ENCODE measurements around the gene UCP3. TPM values are rescaled to one million over a fixed set of nuclear protein-coding genes. Genes with fewer than 3 reads are reported as not detected.

Gene UCP3
- total and polyA plus RNA-seq, 4 donors: 1.0 to 2.8 (median 1.8) TPM

- no peak for TF ChIP-seq CTCF (IDR thresholded peaks at IDR 0.05; ENCODE audit: control extremely low read depth, extremely low read depth)
- Histone ChIP-seq H3K4me1 (ENCODE audit: control insufficient read depth in 5 of 5, insufficient read depth in 5 of 5, low read length in 5 of 5) (no peaks in the 10 kb centered on the region), H3K27ac (ENCODE audit: low read depth in 1 of 2, low read length in 1 of 2) (no peak overlapping the region), H3K9ac (ENCODE audit: insufficient read depth in 1 of 2, low read length in 2 of 2) (no peak overlapping the region), H3K36me3 (ENCODE audit: control insufficient read depth in 4 of 4, insufficient read depth in 4 of 4, low read length in 4 of 4) (peaks cover 12 to 15% (median 12%) of the 10 kb centered on the region in 4 donors), H3K27me3 (ENCODE audit: control insufficient read depth in 3 of 3, insufficient read depth in 3 of 3, low read length in 2 of 3) (no peaks in the 10 kb centered on the region), H3K9me3 (ENCODE audit: control insufficient read depth in 4 of 4, insufficient read depth in 3 of 4, low read length in 3 of 4) (no peaks in the 10 kb centered on the region), H3K4me3 (no peak overlapping the region)
- DNase-seq (no peak), ATAC-seq (ENCODE audit: insufficient read depth, low FRiP score) (no peak)
- 94 to 96% methylated on average over 4 of the region's 4 CpGs for WGBS, 2 donors
Measured at GRCh38 chr11:74002832-74003231, 6.1 kb downstream of the UCP3 start.

- no peak overlapping the region for H3K9ac ChIP-seq (ENCODE audit: insufficient read depth in 1 of 2, low read length in 2 of 2)
- no peaks in the 10 kb centered on the region for H3K9me3 ChIP-seq (ENCODE audit: control insufficient read depth in 4 of 4, insufficient read depth in 3 of 4, low read length in 3 of 4)
- WGBS, 2 donors: 86 to 88% methylated on average over 7 of the region's 7 CpGs
- H3K36me3 ChIP-seq (ENCODE audit: control insufficient read depth in 4 of 4, insufficient read depth in 4 of 4, low read length in 4 of 4): peaks cover 12 to 15% (median 12%) of the 10 kb centered on the region in 4 donors
- no peak overlapping the region for H3K27ac ChIP-seq (ENCODE audit: low read depth in 1 of 2, low read length in 1 of 2)
- no peaks in the 10 kb centered on the region for H3K4me1 ChIP-seq (ENCODE audit: control insufficient read depth in 5 of 5, insufficient read depth in 5 of 5, low read length in 5 of 5)
- no peak for DNase-seq
- TF ChIP-seq CTCF (IDR thresholded peaks at IDR 0.05; ENCODE audit: control extremely low read depth, extremely low read depth): no peak
- no peaks in the 10 kb centered on the region for H3K27me3 ChIP-seq (ENCODE audit: control insufficient read depth in 3 of 3, insufficient read depth in 3 of 3, low read length in 2 of 3)
- no peak for ATAC-seq (ENCODE audit: insufficient read depth, low FRiP score)
- no peak overlapping the region for H3K4me3 ChIP-seq
Measured at GRCh38 chr11:74001822-74002286, 7.0 kb downstream of the UCP3 start.

GRCh38 chr11:74000307-74001133 lies 8.4 kb downstream of the UCP3 start:
- DNase-seq (no peak), ATAC-seq (ENCODE audit: insufficient read depth, low FRiP score) (no peak)
- Histone ChIP-seq H3K27me3 (ENCODE audit: control insufficient read depth in 3 of 3, insufficient read depth in 3 of 3, low read length in 2 of 3) (no peaks in the 10 kb centered on the region), H3K27ac (ENCODE audit: low read depth in 1 of 2, low read length in 1 of 2) (no peak overlapping the region), H3K9ac (ENCODE audit: insufficient read depth in 1 of 2, low read length in 2 of 2) (no peak overlapping the region), H3K4me3 (no peak overlapping the region), H3K9me3 (ENCODE audit: control insufficient read depth in 4 of 4, insufficient read depth in 3 of 4, low read length in 3 of 4) (no peaks in the 10 kb centered on the region), H3K4me1 (ENCODE audit: control insufficient read depth in 5 of 5, insufficient read depth in 5 of 5, low read length in 5 of 5) (no peaks in the 10 kb centered on the region), H3K36me3 (ENCODE audit: control insufficient read depth in 4 of 4, insufficient read depth in 4 of 4, low read length in 4 of 4) (peaks cover 12 to 13% (median 12%) of the 10 kb centered on the region in 4 donors)
- TF ChIP-seq CTCF (IDR thresholded peaks at IDR 0.05; ENCODE audit: control extremely low read depth, extremely low read depth): no peak
- 93 to 95% methylated on average over 14 of the region's 14 CpGs for whole genome bisulfite sequencing, 2 donors
